ENCODE results near the gene IPO4. TPM values are rescaled to one million over a fixed set of nuclear protein-coding genes. Genes with fewer than 3 reads are reported as not detected.

The IPO4 gene
- total and polyA plus RNA-seq, 9 of the 15 experiments (the other 6 are each of a cell fraction or from before 2014, with no cell fraction given), result 7.3 to 122 (median 31.8) TPM

DNA sequence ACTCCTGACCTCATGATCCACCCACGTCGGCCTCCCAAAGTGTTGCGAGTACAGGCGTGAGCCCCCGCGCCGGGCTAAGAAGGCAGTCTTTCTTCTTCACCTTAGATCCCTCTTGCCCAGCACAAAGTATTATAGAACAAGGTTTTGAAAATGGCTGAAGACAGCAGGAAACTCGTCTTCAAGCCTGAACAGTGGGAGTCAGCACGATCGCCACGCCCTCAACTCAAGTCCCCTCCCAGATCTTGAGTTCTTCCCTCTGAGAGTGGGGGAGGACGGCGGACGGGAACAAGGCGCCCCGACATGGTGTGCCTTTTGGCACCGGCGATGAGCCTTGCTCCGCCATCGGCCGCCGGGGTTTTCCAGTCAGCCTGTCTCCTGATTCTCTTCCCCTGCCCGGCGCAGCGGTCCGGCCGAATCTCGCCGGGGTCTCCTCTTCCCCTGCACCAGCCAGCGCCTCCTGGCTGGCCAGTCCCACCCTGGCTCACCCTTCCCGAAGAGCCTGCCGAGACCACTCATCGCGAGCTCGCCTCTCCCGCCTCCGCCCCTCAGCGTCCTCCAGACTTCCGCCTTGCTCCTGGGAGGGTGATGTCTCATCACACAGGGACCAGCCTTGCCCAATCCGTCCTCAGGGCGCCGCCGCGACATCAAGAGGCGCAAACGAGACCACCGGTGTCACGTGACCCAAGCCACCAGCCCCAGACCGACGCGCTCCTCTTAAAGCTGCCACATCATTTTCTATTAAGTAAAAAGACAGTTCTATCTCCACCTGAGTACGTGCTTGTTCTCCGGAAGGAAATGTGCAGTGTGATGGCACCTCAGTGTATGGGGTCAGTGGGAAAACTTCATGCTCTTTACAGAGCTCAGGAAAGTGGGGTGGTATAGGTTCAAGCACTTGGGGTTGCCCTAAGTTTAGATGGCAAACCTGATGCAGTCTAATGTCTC is 24.6 kb upstream of the IPO4 start, which contains the start of gene CHMP4A (continued):
- TF ChIP-seq CHD7 (IDR thresholded peaks at IDR 0.05; ENCODE audit: low read depth, low read length), result no peak
- 0 out of 4 replicates have a peak, but pooled peaks of 1 of the 2 experiments have one; percentile 42 for TF ChIP-seq ZNF639 (CRISPR knock-in tag; conservative IDR thresholded peaks at IDR 0.05 in 1 of 2, IDR thresholded peaks at IDR 0.05 in 1 of 2)
- no peak for TF ChIP-seq ZNF174 (CRISPR knock-in tag; IDR thresholded peaks at IDR 0.05)
- TF ChIP-seq ZBTB34 (CRISPR knock-in tag; IDR thresholded peaks at IDR 0.05), result no peak
- no peak for TF ChIP-seq ARHGAP35 (IDR thresholded peaks at IDR 0.05; ENCODE audit: partially characterized antibody)
- no peak for TF ChIP-seq LCOR (CRISPR knock-in tag; IDR thresholded peaks at IDR 0.05)
- TF ChIP-seq ELF2 (CRISPR knock-in tag; IDR thresholded peaks at IDR 0.05), result peak; percentile 97
- TF ChIP-seq CBX8 (IDR thresholded peaks at IDR 0.05; ENCODE audit: borderline replicate concordance, extremely low read depth, low read depth, low read length, poor library complexity, severe bottlenecking), result no peak
- TF ChIP-seq NFATC3 (IDR thresholded peaks at IDR 0.05), result no peak
- TF ChIP-seq ETV5 (CRISPR knock-in tag; IDR thresholded peaks at IDR 0.05; ENCODE audit: low read depth), result no peak; the same call in 1 of the 2 replicates
- TF ChIP-seq MIER1 (IDR thresholded peaks at IDR 0.05; ENCODE audit: low read depth), result no peak
